Lower lobe of right lung (tissue), 2 donors: Measurements from ENCODE around the gene SRSF3. TPM values are rescaled to one million over a fixed set of nuclear protein-coding genes. Genes with fewer than 3 reads are reported as not detected.
A peak's percentile ranks its signal among the peaks of the same experiment; 100 is the strongest.
"Not testable (repeated sequence)": the region's sequence is repeated elsewhere in the genome, so short reads cannot be mapped to it uniquely, and the experiment has no call there.

Experiments
- ATAC-seq, 2 donors: fragments of 200-7000 bp; cut with Tn5 transposase; one replicate each; pipeline ENCODE4 v1.9.1; 2020 to 2022; ENCODE audit warnings: mild to moderate bottlenecking in 2 of 2, moderate library complexity in 2 of 2
- DNase-seq: peaks from one replicate; pipeline ENCODE4 v3.0.0-alpha.2; 2020
- H3K27ac ChIP-seq: fragments of 200-600 bp; one replicate; pipeline ENCODE4 v1.8.0; 2022
- H3K27me3 ChIP-seq: fragments of 200-600 bp; one replicate; pipeline ENCODE4 v1.8.0; 2022; ENCODE audit warnings: low read depth
- H3K36me3 ChIP-seq: fragments of 200-600 bp; one replicate; pipeline ENCODE4 v1.8.0; 2022; ENCODE audit warnings: mild to moderate bottlenecking
- H3K4me1 ChIP-seq: fragments of 200-600 bp; one replicate; pipeline ENCODE4 v1.8.0; 2022
- H3K4me3 ChIP-seq: fragments of 200-600 bp; one replicate; pipeline ENCODE4 v1.8.0; 2022; ENCODE audit warnings: mild to moderate bottlenecking
- H3K9me3 ChIP-seq: fragments of 200-600 bp; one replicate; pipeline ENCODE4 v1.8.0; 2022
- intact Hi-C: fragments of 100-400 bp; cut with DNase I; formaldehyde crosslinking; loops from one replicate; pipeline ENCODE4 v1.11.0; 2022
- total RNA-seq: library from RNA; stranded (reverse); fragmentation: NEBNext Ultra II Directional; extraction: Animal tissue kit (Norgen Biotek cat#: 25700); gene quantifications from one replicate; pipeline ENCODE4 v1.2.1, GENCODE V29; 2021
- TF ChIP-seq, protein P1 (sequence below): fragments of 200-600 bp; IDR thresholded peaks from one replicate; pipeline ENCODE4 v1.8.0; 2022; ENCODE audit warnings: antibody characterized with exemption, mild to moderate bottlenecking
- donor health status: DM: no; HTN: yes; CAD: no; lungs with severe emphysema.

The SRSF3 gene
- total RNA-seq, 1 donor from 2014 or later = 180 TPM

DNA sequence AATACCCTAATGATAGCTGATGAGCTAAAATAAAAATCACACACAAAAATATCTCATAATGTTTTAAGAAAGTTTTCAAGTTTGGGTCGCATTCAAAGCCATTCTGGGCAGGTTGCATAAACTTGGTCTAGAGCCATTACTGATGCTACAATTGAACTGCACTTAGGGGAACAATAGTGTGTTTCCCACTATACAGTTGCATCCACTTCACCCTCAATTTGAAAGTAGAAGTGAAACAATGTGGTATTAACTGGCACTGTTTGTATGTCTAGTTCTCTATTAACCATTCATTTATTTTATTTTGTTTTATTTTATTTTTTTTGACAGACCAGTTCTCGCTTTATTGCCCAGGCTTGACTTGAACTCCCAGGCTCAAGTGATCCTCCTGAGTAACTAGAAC is 23.9 kb upstream of the SRSF3 start:
- H3K4me3 ChIP-seq = no peak overlapping the region
- no peak for DNase-seq
- H3K9me3 ChIP-seq = no peaks in the 10 kb centered on the region
- H3K36me3 ChIP-seq = no peaks in the 10 kb centered on the region
- H3K4me1 ChIP-seq = no peaks in the 10 kb centered on the region
- intact Hi-C loops = no loop called here
- TF ChIP-seq, protein P1, sequence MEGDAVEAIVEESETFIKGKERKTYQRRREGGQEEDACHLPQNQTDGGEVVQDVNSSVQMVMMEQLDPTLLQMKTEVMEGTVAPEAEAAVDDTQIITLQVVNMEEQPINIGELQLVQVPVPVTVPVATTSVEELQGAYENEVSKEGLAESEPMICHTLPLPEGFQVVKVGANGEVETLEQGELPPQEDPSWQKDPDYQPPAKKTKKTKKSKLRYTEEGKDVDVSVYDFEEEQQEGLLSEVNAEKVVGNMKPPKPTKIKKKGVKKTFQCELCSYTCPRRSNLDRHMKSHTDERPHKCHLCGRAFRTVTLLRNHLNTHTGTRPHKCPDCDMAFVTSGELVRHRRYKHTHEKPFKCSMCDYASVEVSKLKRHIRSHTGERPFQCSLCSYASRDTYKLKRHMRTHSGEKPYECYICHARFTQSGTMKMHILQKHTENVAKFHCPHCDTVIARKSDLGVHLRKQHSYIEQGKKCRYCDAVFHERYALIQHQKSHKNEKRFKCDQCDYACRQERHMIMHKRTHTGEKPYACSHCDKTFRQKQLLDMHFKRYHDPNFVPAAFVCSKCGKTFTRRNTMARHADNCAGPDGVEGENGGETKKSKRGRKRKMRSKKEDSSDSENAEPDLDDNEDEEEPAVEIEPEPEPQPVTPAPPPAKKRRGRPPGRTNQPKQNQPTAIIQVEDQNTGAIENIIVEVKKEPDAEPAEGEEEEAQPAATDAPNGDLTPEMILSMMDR = no peak
- H3K27ac ChIP-seq = no peak overlapping the region
- H3K27me3 ChIP-seq = no peaks in the 10 kb centered on the region
- ATAC-seq = no peak

DNA sequence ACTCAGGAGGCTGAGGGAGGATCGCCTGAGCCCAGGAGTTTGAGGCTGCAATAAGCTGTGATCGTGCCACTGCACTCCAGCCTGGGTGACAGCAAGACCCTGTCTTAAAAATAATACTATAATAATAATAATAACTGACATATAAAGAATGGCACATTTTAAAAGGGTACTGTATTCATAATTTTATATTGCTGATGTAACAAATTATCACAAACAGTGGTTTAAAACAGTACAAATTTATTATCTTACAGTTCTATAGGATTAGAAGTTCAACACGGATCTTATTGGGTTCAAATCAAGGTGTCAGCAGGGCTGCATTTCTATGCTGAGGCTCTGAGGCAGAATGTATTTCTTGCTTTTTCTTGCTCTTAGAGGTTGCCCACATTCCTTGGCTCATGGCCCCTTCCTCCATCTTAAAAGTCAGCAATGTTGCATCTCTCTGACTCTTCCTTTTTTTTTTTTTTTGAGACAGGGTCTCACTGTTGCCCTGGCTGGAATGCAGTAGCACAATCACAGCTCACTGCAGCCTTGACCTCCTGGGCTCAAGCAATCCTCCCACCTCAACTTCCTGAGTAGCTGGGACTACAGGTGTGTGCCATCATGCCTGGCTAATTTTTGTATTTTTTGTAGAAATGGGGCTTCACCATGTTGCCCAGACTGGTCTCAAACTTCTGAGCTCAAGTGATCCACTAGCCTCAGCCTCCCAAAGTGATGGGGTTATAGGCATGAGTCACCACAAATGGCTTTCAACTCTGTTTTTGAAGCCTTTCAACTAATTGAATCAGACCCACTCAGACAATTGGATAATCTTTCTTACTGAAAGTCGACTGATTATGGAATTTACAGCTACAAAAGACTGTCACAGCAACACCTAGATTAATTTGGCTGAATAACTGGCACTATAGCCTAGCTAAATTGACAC is 22.8 kb upstream of the SRSF3 start:
- ATAC-seq (no peak), DNase-seq (no peak)
- H3K27ac ChIP-seq = no peak overlapping the region
- intact Hi-C loops = no loop called here
- H3K4me1 ChIP-seq = no peaks in the 10 kb centered on the region
- no peak overlapping the region for H3K4me3 ChIP-seq
- TF ChIP-seq, protein P1 = no peak
- H3K36me3 ChIP-seq = no peaks in the 10 kb centered on the region
- H3K27me3 ChIP-seq = no peaks in the 10 kb centered on the region
- H3K9me3 ChIP-seq = no peaks in the 10 kb centered on the region

DNA sequence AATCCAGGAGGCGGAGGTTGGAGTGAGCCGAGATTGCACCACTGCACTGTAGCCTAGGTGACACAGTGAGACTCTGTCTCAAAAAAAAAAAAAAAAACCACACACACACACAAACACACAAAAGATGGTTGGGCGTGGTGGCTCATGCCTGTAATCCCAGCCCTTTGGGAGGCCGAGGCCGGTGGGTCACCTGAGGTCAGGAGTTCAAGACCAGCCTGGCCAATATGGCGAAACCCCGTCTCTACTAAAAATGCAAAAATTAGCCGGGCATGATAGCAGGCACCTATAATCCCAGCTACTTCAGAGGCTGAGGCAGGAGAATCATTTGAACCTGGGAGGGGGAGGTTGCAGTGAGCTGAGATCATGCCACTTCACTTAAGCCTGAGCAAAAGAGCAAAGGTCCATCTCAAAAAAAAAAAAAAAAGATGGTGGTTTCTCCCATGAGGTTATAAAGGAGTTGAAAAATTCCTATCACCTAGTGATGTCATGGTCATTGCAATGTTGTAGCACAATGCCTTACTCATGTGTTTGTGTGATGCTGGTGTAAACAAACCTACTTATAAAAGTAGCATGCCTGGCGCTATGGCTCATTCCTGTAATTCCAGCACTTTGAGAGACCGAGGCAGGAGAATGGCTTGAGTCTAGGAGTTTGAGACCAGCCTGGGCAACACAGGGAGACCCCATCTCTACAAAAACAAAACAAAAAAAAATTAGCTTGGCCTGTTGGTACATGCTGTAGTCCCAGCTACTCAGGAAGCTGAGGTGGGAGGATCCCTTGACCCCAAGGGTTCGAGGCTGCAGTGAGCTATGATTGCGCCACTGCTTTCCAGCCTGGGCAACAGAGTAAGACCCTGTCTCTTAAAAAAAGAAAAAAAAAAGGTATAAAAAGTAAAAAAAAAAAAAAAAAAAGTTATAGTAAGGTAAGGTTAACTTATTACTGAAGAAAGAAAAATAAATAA is 21.5 kb upstream of the SRSF3 start:
- H3K27me3 ChIP-seq, intact Hi-C loops, H3K9me3 ChIP-seq, DNase-seq, H3K27ac ChIP-seq, H3K4me3 ChIP-seq, H3K36me3 ChIP-seq: not testable (repeated sequence)
- peaks cover 10% of the 10 kb centered on the region for H3K4me1 ChIP-seq
- peak in 1 of 2 donors; percentile 18 for ATAC-seq

DNA sequence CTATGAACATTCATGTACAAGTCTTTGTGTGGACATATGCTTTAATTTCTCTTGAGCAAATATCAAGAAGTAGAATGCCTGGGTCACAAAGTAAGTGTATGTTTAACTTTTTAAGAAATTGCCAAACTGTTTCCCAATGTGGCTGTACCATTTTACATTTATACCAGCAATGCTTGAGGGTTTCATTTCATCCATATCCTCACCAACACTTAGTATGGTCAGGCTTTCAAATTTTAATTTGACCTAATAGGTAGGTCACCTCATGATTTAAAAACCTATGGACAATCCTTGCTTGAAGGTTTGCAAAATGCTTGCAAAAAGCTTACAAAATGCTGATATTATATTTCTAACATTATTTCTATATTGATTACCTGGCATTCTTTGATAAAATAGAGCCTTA is 19.5 kb upstream of the SRSF3 start:
- no peak for DNase-seq
- TF ChIP-seq, protein P1 = no peak
- Histone ChIP-seq H3K36me3 (no peaks in the 10 kb centered on the region), H3K27ac (no peak overlapping the region), H3K4me1 (peaks cover 22% of the 10 kb centered on the region), H3K4me3 (no peak overlapping the region), H3K27me3 (no peaks in the 10 kb centered on the region), H3K9me3 (no peaks in the 10 kb centered on the region)
- ATAC-seq = no peak
- intact Hi-C loops = no loop called here

DNA sequence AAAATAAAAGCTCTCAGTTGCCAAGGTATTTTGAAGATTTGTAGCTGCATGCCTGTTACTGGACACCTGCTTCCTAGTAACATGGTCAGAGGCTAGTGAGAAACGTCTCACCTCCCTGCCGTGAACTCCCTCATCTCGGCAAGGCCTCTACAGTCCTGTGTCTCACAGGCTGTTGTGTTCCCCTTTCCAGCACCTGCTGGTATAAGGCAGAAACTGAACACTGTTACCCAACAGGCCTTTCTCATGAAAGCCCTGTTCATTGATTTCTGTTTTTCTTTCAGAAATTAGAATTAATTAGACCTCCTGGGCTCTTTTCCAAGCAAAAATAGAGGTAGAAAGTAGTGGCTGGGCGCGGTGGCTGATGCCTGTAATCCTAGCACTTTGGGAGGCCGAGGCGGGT is 17.6 kb upstream of the SRSF3 start:
- intact Hi-C loops = no loop called here
- Histone ChIP-seq H3K27me3 (no peaks in the 10 kb centered on the region), H3K36me3 (no peaks in the 10 kb centered on the region), H3K4me3 (no peak overlapping the region), H3K4me1 (peaks cover 28% of the 10 kb centered on the region), H3K27ac (peak overlapping the region; percentile 18), H3K9me3 (no peaks in the 10 kb centered on the region)
- TF ChIP-seq, protein P1 = no peak
- ATAC-seq (no peak), DNase-seq (no peak)
